ENCODE measurements around the gene ADIG. TPM values are rescaled to one million over a fixed set of nuclear protein-coding genes. Genes with fewer than 3 reads are reported as not detected.

Gene ADIG
- total and polyA plus RNA-seq, 2 of the 13 experiments (the other 11 are each of a cell fraction or from before 2014, with no cell fraction given) = 0.15 TPM; not detected in 1

- no peak for TF ChIP-seq NFAT5 (CRISPR knock-in tag; IDR thresholded peaks at IDR 0.05)
- no peak for TF ChIP-seq KLF9 (CRISPR knock-in tag; IDR thresholded peaks at IDR 0.05; ENCODE audit: low read depth)
- no peak for TF ChIP-seq KLF15 (CRISPR knock-in tag; IDR thresholded peaks at IDR 0.05; ENCODE audit: borderline replicate concordance)
- no peak for TF ChIP-seq BORCS8-MEF2B (CRISPR knock-in tag; IDR thresholded peaks at IDR 0.05)
- TF ChIP-seq ZNF468 (CRISPR knock-in tag; IDR thresholded peaks at IDR 0.05) = no peak
- TF ChIP-seq SNAI1 (CRISPR knock-in tag; IDR thresholded peaks at IDR 0.05; ENCODE audit: borderline replicate concordance) = 0 out of 2 replicates have a peak, but pooled peaks have one; percentile 1
- TF ChIP-seq SOX5 (CRISPR knock-in tag; IDR thresholded peaks at IDR 0.05; ENCODE audit: borderline replicate concordance) = no peak
- TF ChIP-seq ZNF691 (CRISPR knock-in tag; IDR thresholded peaks at IDR 0.05; ENCODE audit: borderline replicate concordance, low read depth) = peak; percentile 63; the same call in 1 of the 2 replicates
- no peak for TF ChIP-seq NR3C1 (CRISPR knock-in tag; IDR thresholded peaks at IDR 0.05)
- TF ChIP-seq ASH2L (IDR thresholded peaks at IDR 0.05; ENCODE audit: insufficient read length, low read depth, low read length) = no peak
- TF ChIP-seq POGK (CRISPR knock-in tag; conservative IDR thresholded peaks at IDR 0.05) = peak; percentile 60; the same call in 1 of the 2 replicates
- 0 out of 2 replicates have a peak, but pooled peaks have one; percentile 11 for TF ChIP-seq RXRB (CRISPR knock-in tag; IDR thresholded peaks at IDR 0.05; ENCODE audit: borderline replicate concordance)
- TF ChIP-seq SP140L (CRISPR knock-in tag; IDR thresholded peaks at IDR 0.05; ENCODE audit: borderline replicate concordance) = no peak
- no peak for TF ChIP-seq IRF1 (CRISPR knock-in tag; IDR thresholded peaks at IDR 0.05; ENCODE audit: low read depth)
- peak; percentile 51 for TF ChIP-seq ZGPAT (CRISPR knock-in tag; IDR thresholded peaks at IDR 0.05)
- peak; percentile 71; the same call in 1 of the 2 replicates for TF ChIP-seq ZSCAN20 (CRISPR knock-in tag; IDR thresholded peaks at IDR 0.05; ENCODE audit: borderline replicate concordance)
- peak; percentile 42; the same call in 1 of the 2 replicates for TF ChIP-seq TAF1 (CRISPR knock-in tag; IDR thresholded peaks at IDR 0.05)
These were observed 20.5 kb downstream of the ADIG start, which contains the start of gene ARHGAP40 (continued) for GRCh38 chr20:38601216-38602184.

Data from HepG2 (cell line).